IPS DF 6.9 (cell line): ENCODE results near the gene DOCK10.

Source experiments
- DNase-seq: peaks from one replicate; pipeline ENCODE4 v3.0.0-alpha.2; 2013; ENCODE audit warnings: low read depth, low spot score
- H3K27ac ChIP-seq: one replicate; pipeline ENCODE4 v1.5.1; 2013; ENCODE audit warnings: low read length, control low read depth
- H3K27me3 ChIP-seq: 2 replicates; pipeline ENCODE4 v1.6.1; 2013; ENCODE audit warnings: mild to moderate bottlenecking, low read length; ENCODE audit not compliant: control insufficient read depth, insufficient read depth
- H3K36me3 ChIP-seq: 2 replicates; pipeline ENCODE4 v1.6.1; 2013; ENCODE audit warnings: low read length; ENCODE audit not compliant: control insufficient read depth, insufficient read depth
- H3K4me1 ChIP-seq: 2 replicates; pipeline ENCODE4 v1.6.1; 2013; ENCODE audit warnings: low read length; ENCODE audit not compliant: control insufficient read depth, insufficient read depth
- H3K4me3 ChIP-seq: 2 replicates; pipeline ENCODE4 v1.5.1; 2013; ENCODE audit warnings: mild to moderate bottlenecking, low read length
- H3K9me3 ChIP-seq: 2 replicates; pipeline ENCODE4 v1.6.1; 2013; ENCODE audit warnings: low read length, inconsistent platforms; ENCODE audit not compliant: control insufficient read depth, insufficient read depth
- WGBS: extraction: QIAGEN DNeasy Blood & Tissue Kit; methylation state at CpG from one replicate; pipeline ENCODE4 v1.1.7; 2013; ENCODE audit warnings: mixed read lengths, missing lambda C conversion rate; ENCODE audit not compliant: insufficient read length, insufficient coverage; 5-methylcytosine and 5-hydroxymethylcytosine counted together

The DOCK10 gene

GRCh38 chr2:224982910-224983711 is 59.2 kb downstream of the DOCK10 start:
- no peak overlapping the region for H3K4me3 ChIP-seq
- WGBS: no CpG with 5 or more reads among the region's 14 CpGs
- no peak for DNase-seq
- H3K4me1 ChIP-seq: 0 out of 2 replicates have a peak, but pooled peaks cover 1% of the 10 kb centered on the region
- no peaks in the 10 kb centered on the region for H3K9me3 ChIP-seq
- H3K27ac ChIP-seq: no peak overlapping the region
- H3K36me3 ChIP-seq: no peaks in the 10 kb centered on the region
- no peaks in the 10 kb centered on the region for H3K27me3 ChIP-seq

GRCh38 chr2:224982226-224982625 is 60.0 kb downstream of the DOCK10 start:
- no peaks in the 10 kb centered on the region for H3K9me3 ChIP-seq
- no peaks in the 10 kb centered on the region for H3K36me3 ChIP-seq
- WGBS: no CpG with 5 or more reads among the region's 10 CpGs
- H3K4me3 ChIP-seq: no peak overlapping the region
- 0 out of 2 replicates have a peak, but pooled peaks cover 1% of the 10 kb centered on the region for H3K4me1 ChIP-seq
- no peaks in the 10 kb centered on the region for H3K27me3 ChIP-seq
- no peak overlapping the region for H3K27ac ChIP-seq
- DNase-seq: no peak

- no peaks in the 10 kb centered on the region for H3K4me1 ChIP-seq
- no peak overlapping the region for H3K27ac ChIP-seq
- H3K4me3 ChIP-seq: no peak overlapping the region
- no peaks in the 10 kb centered on the region for H3K27me3 ChIP-seq
- no CpG with 5 or more reads among the region's 7 CpGs for WGBS
- H3K36me3 ChIP-seq: no peaks in the 10 kb centered on the region
- no peaks in the 10 kb centered on the region for H3K9me3 ChIP-seq
- no peak for DNase-seq
Measured at GRCh38 chr2:224976629-224977525, 65.4 kb downstream of the DOCK10 start.

GRCh38 chr2:224975761-224976160 is 66.5 kb downstream of the DOCK10 start:
- peaks cover 2% of the 10 kb centered on the region; the same call in 1 of the 2 replicates for H3K4me1 ChIP-seq
- no peak overlapping the region for H3K27ac ChIP-seq
- no peaks in the 10 kb centered on the region for H3K27me3 ChIP-seq
- no peak overlapping the region for H3K4me3 ChIP-seq
- no peak for DNase-seq
- no peaks in the 10 kb centered on the region for H3K9me3 ChIP-seq
- no CpG with 5 or more reads among the region's 4 CpGs for WGBS
- no peaks in the 10 kb centered on the region for H3K36me3 ChIP-seq

- WGBS: no CpG with 5 or more reads among the region's 10 CpGs
- Histone ChIP-seq H3K27ac (no peak overlapping the region), H3K4me1 (peaks cover 2% of the 10 kb centered on the region; the same call in 1 of the 2 replicates), H3K9me3 (no peaks in the 10 kb centered on the region), H3K36me3 (no peaks in the 10 kb centered on the region), H3K4me3 (no peak overlapping the region), H3K27me3 (no peaks in the 10 kb centered on the region)
- no peak for DNase-seq
Measured at GRCh38 chr2:224973112-224974016, 68.9 kb downstream of the DOCK10 start.

- Histone ChIP-seq H3K27ac (no peak overlapping the region), H3K4me1 (peaks cover 2% of the 10 kb centered on the region; the same call in 1 of the 2 replicates), H3K27me3 (no peaks in the 10 kb centered on the region), H3K9me3 (no peaks in the 10 kb centered on the region), H3K36me3 (no peaks in the 10 kb centered on the region), H3K4me3 (no peak overlapping the region)
- no CpG with 5 or more reads among the region's 4 CpGs for WGBS
- peak; percentile 43 for DNase-seq
Measured at GRCh38 chr2:224971214-224971613, 71.1 kb downstream of the DOCK10 start.

- Histone ChIP-seq H3K9me3 (no peaks in the 10 kb centered on the region), H3K4me1 (peaks cover 2% of the 10 kb centered on the region; the same call in 1 of the 2 replicates), H3K27ac (no peak overlapping the region), H3K36me3 (no peaks in the 10 kb centered on the region), H3K4me3 (no peak overlapping the region), H3K27me3 (no peaks in the 10 kb centered on the region)
- no peak for DNase-seq
- WGBS: no CpG with 5 or more reads among the region's 5 CpGs
Measured at GRCh38 chr2:224970311-224970710, 72.0 kb downstream of the DOCK10 start.

GRCh38 chr2:224969633-224970260 is 72.5 kb downstream of the DOCK10 start:
- Histone ChIP-seq H3K27ac (no peak overlapping the region), H3K27me3 (no peaks in the 10 kb centered on the region)

GRCh38 chr2:224969095-224969494 is 73.2 kb downstream of the DOCK10 start:
- Histone ChIP-seq H3K27me3 (no peaks in the 10 kb centered on the region), H3K9me3 (no peaks in the 10 kb centered on the region), H3K36me3 (no peaks in the 10 kb centered on the region), H3K27ac (no peak overlapping the region), H3K4me3 (no peak overlapping the region), H3K4me1 (peaks cover 2% of the 10 kb centered on the region; the same call in 1 of the 2 replicates)
- WGBS: 100% methylated on average over 2 of the region's 5 CpGs
- no peak for DNase-seq

More at GRCh38 chr2:224969633-224970260, 72.5 kb downstream of the DOCK10 start:
- Histone ChIP-seq H3K36me3 (no peaks in the 10 kb centered on the region), H3K4me1 (peaks cover 2% of the 10 kb centered on the region; the same call in 1 of the 2 replicates), H3K4me3 (no peak overlapping the region), H3K9me3 (no peaks in the 10 kb centered on the region)
- no CpG with 5 or more reads among the region's 4 CpGs for WGBS
- DNase-seq: no peak
